GM12865 (cell line): ENCODE measurements around the gene ZMYM5.
A peak's percentile ranks its signal among the peaks of the same experiment; 100 is the strongest.

ENCODE experiments used
- DNase-seq: peaks from one replicate; pipeline ENCODE4 v3.0.0; 2010; ENCODE audit warnings: low read depth
- H3K4me3 ChIP-seq: 2 replicates; pipeline ENCODE4 v1.5.1; 2011; ENCODE audit warnings: mild to moderate bottlenecking, low read depth, low read length, control low read depth
- CTCF ChIP-seq: IDR thresholded peaks from 2 replicates; pipeline ENCODE4 v1.5.1; 2011; ENCODE audit warnings: low read length, control low read depth, low read depth, inconsistent platforms; ENCODE audit not compliant: insufficient read depth; ENCODE audit errors: missing control alignments

Gene ZMYM5

DNA sequence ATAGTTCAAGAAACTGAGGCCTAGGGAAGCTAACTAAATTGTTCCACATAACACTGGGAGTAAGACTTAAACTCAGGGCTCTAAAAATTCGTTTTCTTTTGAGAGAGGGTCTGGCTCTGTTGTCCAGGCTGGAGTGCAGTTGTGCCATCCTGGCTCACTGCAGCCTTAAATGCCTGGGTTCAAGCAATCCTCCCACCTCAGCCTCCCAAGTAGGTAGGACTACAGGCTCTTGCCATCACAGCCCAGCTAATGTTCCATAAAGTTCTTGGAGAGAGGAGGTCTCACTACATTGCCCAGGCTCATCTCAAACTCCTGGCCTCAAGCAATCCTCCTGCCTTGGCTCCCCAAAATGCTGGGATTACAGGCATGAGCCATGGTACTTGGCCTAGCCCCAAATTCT is 10.7 kb downstream of the ZMYM5 start:
- no peak for DNase-seq

DNA sequence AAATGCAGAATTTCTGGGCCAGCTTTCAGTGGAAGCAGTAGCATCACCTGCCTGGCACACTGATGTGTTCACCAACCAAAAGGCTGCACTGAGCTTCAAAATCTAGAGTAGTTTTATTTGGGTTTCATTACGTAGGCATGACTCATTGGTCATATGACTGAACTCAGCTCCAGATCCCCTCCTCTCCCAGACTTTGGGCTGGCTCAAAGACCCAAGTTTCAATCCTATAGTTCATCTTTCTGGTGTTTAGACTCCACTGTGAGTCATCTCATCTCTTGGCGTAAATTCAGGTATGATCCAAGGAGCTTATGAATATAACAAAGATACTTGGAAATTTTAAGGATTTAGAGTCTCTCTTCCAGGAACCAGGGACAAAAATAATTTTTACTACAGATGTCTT is 17.7 kb downstream of the ZMYM5 start:
- no peak overlapping the region for H3K4me3 ChIP-seq
- no peak for DNase-seq
- no peak for TF ChIP-seq CTCF

More for the DNA sequence above, 10.7 kb downstream of the ZMYM5 start:
- no peak overlapping the region for H3K4me3 ChIP-seq
- TF ChIP-seq CTCF, result no peak

DNA sequence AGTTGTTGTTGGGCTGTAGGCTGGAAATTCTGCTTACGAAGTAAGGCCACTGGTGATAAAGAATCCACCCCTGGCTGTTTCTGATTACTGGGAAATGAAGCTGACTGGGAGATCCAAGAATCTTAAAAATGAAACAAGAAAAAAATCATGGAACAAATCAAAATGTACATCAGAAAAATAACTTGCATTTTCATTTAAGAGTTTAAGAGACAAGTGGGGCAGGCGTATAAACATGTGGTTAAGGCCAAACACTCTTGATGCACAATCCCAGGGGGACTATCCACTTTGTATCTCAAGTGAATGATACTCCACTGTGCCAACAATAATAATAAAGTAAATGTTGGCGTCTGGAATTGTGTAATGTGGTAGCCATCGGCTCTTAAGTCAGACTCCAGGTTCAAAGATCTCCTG is 24.6 kb downstream of the ZMYM5 start:
- DNase-seq, result no peak
- H3K4me3 ChIP-seq, result no peak overlapping the region
- TF ChIP-seq CTCF, result no peak

- DNase-seq, result no peak
- no peak for TF ChIP-seq CTCF
- H3K4me3 ChIP-seq, result no peak overlapping the region
These were observed 27.0 kb downstream of the ZMYM5 start for GRCh38 chr13:19836472-19836871.

- no peak for DNase-seq
These were observed 28.7 kb downstream of the ZMYM5 start for GRCh38 chr13:19834704-19835103.

DNA sequence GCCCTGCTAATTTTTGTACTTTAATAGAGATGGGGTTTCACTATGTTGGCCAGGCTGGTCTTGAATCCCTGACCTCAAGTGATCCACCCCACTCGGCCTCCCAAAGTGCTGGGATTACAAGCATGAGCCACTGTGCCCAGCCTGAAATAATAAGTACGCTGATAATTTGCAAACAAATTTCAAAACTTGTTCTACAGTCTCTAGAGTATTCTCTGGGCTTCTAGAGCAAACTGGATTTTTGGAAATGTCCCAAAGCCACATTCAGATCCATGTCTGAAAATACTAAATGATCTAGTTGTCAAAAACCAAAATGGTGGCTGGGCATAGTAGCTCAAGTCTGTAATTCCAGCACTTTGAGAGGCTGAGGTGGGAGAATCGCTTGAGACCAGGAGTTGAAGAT is 40.8 kb downstream of the ZMYM5 start:
- DNase-seq, result no peak
- H3K4me3 ChIP-seq, result no peak overlapping the region
- TF ChIP-seq CTCF, result no peak

More at GRCh38 chr13:19834704-19835103, 28.7 kb downstream of the ZMYM5 start:
- H3K4me3 ChIP-seq, result no peak overlapping the region
- TF ChIP-seq CTCF, result no peak

DNA sequence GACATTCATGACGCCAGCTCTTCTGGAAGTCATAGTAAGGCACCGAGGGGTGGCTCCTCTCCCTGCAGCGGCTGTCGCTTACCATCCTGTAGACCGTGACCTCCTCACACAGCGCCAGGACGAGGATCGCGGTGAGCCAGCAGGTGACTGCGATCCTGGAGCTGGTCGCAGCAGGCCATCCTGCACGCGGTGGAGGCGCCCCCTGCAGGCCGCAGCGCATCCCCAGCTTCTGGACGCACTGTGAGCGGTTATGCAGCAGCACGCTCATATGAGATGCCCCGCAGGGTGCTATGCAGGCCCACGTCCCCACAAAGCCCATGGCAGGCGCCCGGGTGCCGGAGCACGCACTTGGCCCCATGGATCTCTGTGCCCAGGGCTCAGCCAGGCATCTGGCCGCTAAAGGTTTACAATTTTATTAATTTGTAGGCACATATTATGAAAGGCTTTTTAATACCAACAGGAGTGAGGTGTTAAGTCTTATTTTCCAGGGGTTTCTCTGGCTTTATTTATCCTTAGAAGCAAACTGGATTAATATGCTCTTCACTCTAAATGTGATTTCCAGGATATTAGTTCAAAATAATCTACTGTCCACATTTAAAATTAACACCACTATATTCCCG is 45.1 kb downstream of the ZMYM5 start:
- no peak overlapping the region for H3K4me3 ChIP-seq
- peak; percentile 41 for TF ChIP-seq CTCF
- DNase-seq, result peak; percentile 25
